Spinal cord (tissue), 10 donors: ENCODE data around the gene PFKL. TPM values are rescaled to one million over a fixed set of nuclear protein-coding genes. Genes with fewer than 3 reads are reported as not detected.
A peak's percentile ranks its signal among the peaks of the same experiment; 100 is the strongest.

Source experiments
- DNase-seq, 6 donors: peaks; one replicate each; pipeline versions ENCODE4 v3.0.0 to v3.0.0-alpha.2; 2013 to 2015; ENCODE audit warnings: low spot score in 6 of 6, low read depth in 4 of 6
- H3K27ac ChIP-seq: one replicate; pipeline ENCODE4 v1.5.1; 2013; ENCODE audit warnings: low read depth, low read length, control low read depth
- H3K27me3 ChIP-seq: one replicate; pipeline ENCODE4 v1.6.1; 2013; ENCODE audit warnings: low read length; ENCODE audit not compliant: control insufficient read depth, insufficient read depth
- H3K36me3 ChIP-seq: one replicate; pipeline ENCODE4 v1.6.1; 2013; ENCODE audit warnings: low read length; ENCODE audit not compliant: control insufficient read depth, insufficient read depth
- H3K4me1 ChIP-seq: one replicate; pipeline ENCODE4 v1.6.1; 2013; ENCODE audit warnings: low read length; ENCODE audit not compliant: control insufficient read depth, insufficient read depth
- H3K4me3 ChIP-seq: one replicate; pipeline ENCODE4 v1.5.1; 2013; ENCODE audit warnings: low read depth, low read length, control low read depth
- H3K9me3 ChIP-seq: one replicate; pipeline ENCODE4 v1.6.1; 2013; ENCODE audit warnings: low read length; ENCODE audit not compliant: control insufficient read depth, insufficient read depth
- WGBS: methylation state at CpG from one replicate; pipeline ENCODE4 v1.1.5; 2013; ENCODE audit warnings: missing lambda C conversion rate; ENCODE audit not compliant: insufficient coverage; 5-methylcytosine and 5-hydroxymethylcytosine counted together
- polyA plus RNA-seq, 2 donors: library from polyadenylated mRNA; unstranded; fragments of 120-200 nt; gene quantifications; one replicate each; pipeline ENCODE4 v1.2.1, GENCODE V29; 2013; ENCODE audit not compliant: insufficient read length in 2 of 2
- total RNA-seq, 2 donors: library from RNA; depleted of rRNA in 1 of 2; stranded (reverse); fragments of 120-200 nt in 1 of 2; fragments of >200 nt in 1 of 2; gene quantifications; one replicate each; pipeline versions ENCODE4 v1.2.3 to v1.2.4, GENCODE V29; 2013 to 2014
- donor health status: healthy.

Gene PFKL
- total and polyA plus RNA-seq, 4 donors, result 107 to 172 (median 151) TPM

GRCh38 chr21:44349416-44349846 lies 49.6 kb downstream of the PFKL start:
- no peak overlapping the region for H3K27ac ChIP-seq
- DNase-seq, result no peak
- peaks cover 5% of the 10 kb centered on the region for H3K36me3 ChIP-seq
- H3K9me3 ChIP-seq, result no peaks in the 10 kb centered on the region
- H3K27me3 ChIP-seq, result peaks cover 27% of the 10 kb centered on the region
- 69% methylated on average over 12 of the region's 12 CpGs for WGBS
- H3K4me3 ChIP-seq, result no peak overlapping the region
- H3K4me1 ChIP-seq, result peaks cover 17% of the 10 kb centered on the region

GRCh38 chr21:44349847-44350772 lies 50.3 kb downstream of the PFKL start:
- peak in 1 of 6 donors; percentile 71 for DNase-seq
- Histone ChIP-seq H3K9me3 (no peaks in the 10 kb centered on the region), H3K27me3 (peaks cover 27% of the 10 kb centered on the region), H3K4me3 (no peak overlapping the region), H3K36me3 (peaks cover 7% of the 10 kb centered on the region), H3K27ac (no peak overlapping the region), H3K4me1 (peaks cover 17% of the 10 kb centered on the region)
- 3% methylated on average over 98 of the region's 113 CpGs for WGBS

- peaks cover 17% of the 10 kb centered on the region for H3K4me1 ChIP-seq
- no peak overlapping the region for H3K4me3 ChIP-seq
- no peak for DNase-seq
- peaks cover 27% of the 10 kb centered on the region for H3K27me3 ChIP-seq
- no peaks in the 10 kb centered on the region for H3K9me3 ChIP-seq
- no peak overlapping the region for H3K27ac ChIP-seq
- H3K36me3 ChIP-seq, result peaks cover 7% of the 10 kb centered on the region
- WGBS, result 12% methylated on average over 38 of the region's 42 CpGs
These were observed 51.1 kb downstream of the PFKL start for GRCh38 chr21:44350773-44351481.

- DNase-seq, result no peak
- no peak overlapping the region for H3K27ac ChIP-seq
- H3K4me1 ChIP-seq, result peaks cover 17% of the 10 kb centered on the region
- H3K4me3 ChIP-seq, result no peak overlapping the region
- H3K27me3 ChIP-seq, result peaks cover 27% of the 10 kb centered on the region
- H3K9me3 ChIP-seq, result no peaks in the 10 kb centered on the region
- 83% methylated on average over 18 of the region's 18 CpGs for WGBS
- peaks cover 7% of the 10 kb centered on the region for H3K36me3 ChIP-seq
These were observed 51.8 kb downstream of the PFKL start for GRCh38 chr21:44351535-44352252.

- Histone ChIP-seq H3K4me1 (peaks cover 17% of the 10 kb centered on the region), H3K9me3 (no peaks in the 10 kb centered on the region), H3K36me3 (peaks cover 12% of the 10 kb centered on the region), H3K4me3 (no peak overlapping the region), H3K27me3 (peaks cover 27% of the 10 kb centered on the region), H3K27ac (no peak overlapping the region)
- 81% methylated on average over 14 of the region's 17 CpGs for WGBS
- no peak for DNase-seq
These were observed 52.5 kb downstream of the PFKL start for GRCh38 chr21:44352253-44352860.

- no peak within 1 kb of the TSS for H3K27ac ChIP-seq
- WGBS, result 73% methylated on average over 21 of the region's 21 CpGs
- peaks cover 17% of the 10 kb centered on the region for H3K4me1 ChIP-seq
- H3K9me3 ChIP-seq, result no peaks in the 10 kb centered on the region
- no peak within 1 kb of the TSS for H3K4me3 ChIP-seq
- peaks cover 27% of the 10 kb centered on the region for H3K27me3 ChIP-seq
- no peak for DNase-seq
- peaks cover 15% of the 10 kb centered on the region for H3K36me3 ChIP-seq
These were observed 53.5 kb downstream of the PFKL start, which contains the start of gene TRPM2 for GRCh38 chr21:44353191-44353970. Gene TRPM2 (plus strand): TSS chr21:44353621. CDS start chr21:44353701, 80 bp downstream.

- Histone ChIP-seq H3K36me3 (peaks cover 15% of the 10 kb centered on the region), H3K4me3 (no peak overlapping the region), H3K27ac (no peak overlapping the region), H3K4me1 (peaks cover 17% of the 10 kb centered on the region), H3K27me3 (peaks cover 27% of the 10 kb centered on the region), H3K9me3 (no peaks in the 10 kb centered on the region)
- 69% methylated on average over 6 of the region's 8 CpGs for WGBS
- DNase-seq, result no peak
These were observed 54.1 kb downstream of the PFKL start for GRCh38 chr21:44354001-44354405.

GRCh38 chr21:44354775-44355771 lies 55.2 kb downstream of the PFKL start:
- Histone ChIP-seq H3K4me3 (no peak overlapping the region), H3K27me3 (peaks cover 18% of the 10 kb centered on the region), H3K4me1 (peaks cover 13% of the 10 kb centered on the region)

More at GRCh38 chr21:44354775-44355771, 55.2 kb downstream of the PFKL start:
- WGBS, result 87% methylated on average over 13 of the region's 24 CpGs
- no peak overlapping the region for H3K27ac ChIP-seq
- no peaks in the 10 kb centered on the region for H3K9me3 ChIP-seq
- DNase-seq, result no peak
- peaks cover 15% of the 10 kb centered on the region for H3K36me3 ChIP-seq
